HCT116 (cell line): ENCODE measurements around the gene SECTM1. TPM values are rescaled to one million over a fixed set of nuclear protein-coding genes. Genes with fewer than 3 reads are reported as not detected.

ENCODE experiments used
- ATAC-seq: fragments of 200-7000 bp; cut with Tn5 transposase; 2 replicates; pipeline ENCODE4 v1.9.1; 2020; ENCODE audit warnings: mild to moderate bottlenecking, moderate library complexity
- BruUV-seq: library from RNA; stranded (reverse); fragments of 400-500 nt; replicated peaks from 2 replicates; lab custom pipeline; 2021; lab: Mats Ljungman, UMichigan
- CTCF ChIA-PET: fragments of 300-600 bp; sonication (Branson Sonifier 250); formaldehyde crosslinking; loops from one replicate; lab custom pipeline; 2021; ENCODE audit warnings: antibody characterized with exemption; lab: Charles Lee
- POLR2A ChIA-PET: fragments of 300-600, 350-600 bp; sonication (Branson Sonifier 250); formaldehyde crosslinking; loops from one replicate; lab custom pipeline; 2021; ENCODE audit warnings: antibody characterized with exemption; lab: Charles Lee
- RAD21 ChIA-PET, 2 experiments: fragments of 300-600 bp; sonication (Branson Sonifier 250); formaldehyde crosslinking; loops; one replicate each; lab custom pipeline; 2023; ENCODE audit warnings: low total read pairs in 2 of 2; ENCODE audit not compliant: uncharacterized antibody in 2 of 2, unreplicated experiment in 2 of 2, low non-redundant PET in 1 of 2; lab: Charles Lee
- DNase-seq: peaks from one replicate; pipeline ENCODE4 v3.0.0-alpha.2; 2010; ENCODE audit warnings: low read depth, low spot score
- H2AFZ ChIP-seq: fragments of 200-600 bp; shearing (Covaris generic), sonication (generic); 2 replicates; pipeline ENCODE4 v1.6.1; 2017; ENCODE audit warnings: low read depth, mixed run types, mixed read lengths, antibody characterized with exemption, low read length; ENCODE audit not compliant: poor library complexity, severe bottlenecking
- H3K27ac ChIP-seq: 2 replicates; pipeline ENCODE4 v1.5.1; 2012; ENCODE audit warnings: low read depth, low read length
- H3K27me3 ChIP-seq: fragments of 200-600 bp; sonication (generic); 2 replicates; pipeline ENCODE4 v1.6.1; 2016; ENCODE audit warnings: mixed run types, low read length, mixed read lengths; ENCODE audit not compliant: insufficient read depth
- H3K36me3 ChIP-seq, 2 experiments: fragments of 200-500 bp in 1 of 2; fragments of 200-600 bp in 1 of 2; sonication (Bioruptor generic) in 1 of 2; sonication (generic) in 1 of 2; 2 replicates each; pipeline versions ENCODE4 v1.5.1 to v1.6.1; 2014 to 2016; ENCODE audit warnings: low read length in 2 of 2, inconsistent platforms in 1 of 2, mixed read lengths in 1 of 2, mixed run types in 1 of 2; ENCODE audit not compliant: insufficient read depth in 2 of 2, control insufficient read depth in 1 of 2
- H3K4me1 ChIP-seq, 2 experiments: fragments of 200-600 bp in 1 of 2; sonication (generic) in 1 of 2; 2 replicates each; pipeline versions ENCODE4 v1.5.1 to v1.6.1; 2012 to 2017; ENCODE audit warnings: low read length in 2 of 2, inconsistent platforms in 1 of 2, mild to moderate bottlenecking in 1 of 2, mixed read lengths in 1 of 2, mixed run types in 1 of 2, moderate library complexity in 1 of 2; ENCODE audit not compliant: insufficient read depth in 2 of 2, control insufficient read depth in 1 of 2
- H3K4me2 ChIP-seq: fragments of 200-600 bp; sonication (generic); 2 replicates; pipeline ENCODE4 v1.6.1; 2017; ENCODE audit warnings: mixed run types, low read length, mixed read lengths
- H3K4me3 ChIP-seq, 2 experiments: fragments of 200-600 bp in 1 of 2; sonication (generic) in 1 of 2; replicated peaks in 1 of 2; 2 replicates each; pipeline ENCODE4 v1.5.1; 2011 to 2016; ENCODE audit warnings: low read length in 2 of 2, control low read depth in 1 of 2, low read depth in 1 of 2, mild to moderate bottlenecking in 1 of 2, mixed read lengths in 1 of 2, mixed run types in 1 of 2
- H3K79me2 ChIP-seq: fragments of 200-600 bp; sonication (generic); 2 replicates; pipeline ENCODE4 v1.6.1; 2017; ENCODE audit warnings: mild to moderate bottlenecking, mixed run types, low read length, moderate library complexity, mixed read lengths; ENCODE audit not compliant: insufficient read depth
- H3K9ac ChIP-seq: fragments of 200-600 bp; sonication (generic); 2 replicates; pipeline ENCODE4 v1.6.1; 2016; ENCODE audit warnings: low read length, mixed read lengths
- H3K9me2 ChIP-seq: fragments of 200-600 bp; sonication (generic), shearing (Covaris generic); 2 replicates; pipeline ENCODE4 v1.6.1; 2017; ENCODE audit warnings: mixed run types, mild to moderate bottlenecking, moderate library complexity; ENCODE audit not compliant: insufficient read depth
- H3K9me3 ChIP-seq, 2 experiments: fragments of 200-500 bp in 1 of 2; fragments of 200-600 bp in 1 of 2; sonication (Bioruptor generic) in 1 of 2; sonication (generic) in 1 of 2; 2 replicates each; pipeline ENCODE4 v1.6.1; 2014 to 2017; ENCODE audit warnings: low read length in 2 of 2, mixed read lengths in 2 of 2, inconsistent platforms in 1 of 2, low read depth in 1 of 2, mild to moderate bottlenecking in 1 of 2, mixed run types in 1 of 2, moderate library complexity in 1 of 2; ENCODE audit not compliant: control insufficient read depth in 1 of 2, insufficient read depth in 1 of 2
- H4K20me1 ChIP-seq: fragments of 200-600 bp; sonication (generic), shearing (Covaris generic); 2 replicates; pipeline ENCODE4 v1.6.1; 2017; ENCODE audit warnings: mixed run types, mild to moderate bottlenecking, moderate library complexity; ENCODE audit not compliant: insufficient read depth
- CEBPB ChIP-seq: IDR thresholded peaks from 2 replicates; pipeline ENCODE4 v1.6.1; 2012; ENCODE audit warnings: low read depth
- EZH2phosphoT487 ChIP-seq: fragments of 200-600 bp; IDR thresholded peaks from 2 replicates; pipeline ENCODE4 v1.6.1; 2018; ENCODE audit warnings: antibody characterized with exemption, borderline replicate concordance
- FOSL1 ChIP-seq: IDR thresholded peaks from 2 replicates; pipeline ENCODE4 v1.6.1; 2012; ENCODE audit warnings: low read depth
- JUND ChIP-seq: IDR thresholded peaks from 2 replicates; pipeline ENCODE4 v1.6.1; 2012
- POLR2A ChIP-seq: IDR thresholded peaks from 2 replicates; pipeline ENCODE4 v1.7.0; 2011; ENCODE audit warnings: borderline replicate concordance; ENCODE audit not compliant: insufficient read depth, insufficient read length; ENCODE audit errors: extremely low read depth
- POLR2AphosphoS5 ChIP-seq: IDR thresholded peaks from 2 replicates; pipeline ENCODE4 v1.6.1; 2011; ENCODE audit warnings: mild to moderate bottlenecking, low read depth, low read length, moderate library complexity
- RAD21 ChIP-seq: IDR thresholded peaks from 2 replicates; pipeline ENCODE4 v1.6.1; 2012; ENCODE audit warnings: low read depth, mild to moderate bottlenecking
- SIN3A ChIP-seq: IDR thresholded peaks from 2 replicates; pipeline ENCODE4 v1.6.1; 2012; ENCODE audit warnings: low read depth
- TCF7L2 ChIP-seq: IDR thresholded peaks from 2 replicates; pipeline ENCODE4 v1.7.0; 2011; ENCODE audit warnings: borderline replicate concordance, inconsistent platforms; ENCODE audit not compliant: insufficient read depth, insufficient read length; ENCODE audit errors: extremely low read depth
- YY1 ChIP-seq: IDR thresholded peaks from 2 replicates; pipeline ENCODE4 v1.6.1; 2011; ENCODE audit warnings: low read length, low read depth, moderate library complexity, mild to moderate bottlenecking; ENCODE audit not compliant: insufficient replicate concordance; ENCODE audit errors: extremely low read depth
- ZFX ChIP-seq: fragments of 450-650 bp; IDR thresholded peaks from 2 replicates; pipeline ENCODE4 v1.6.1; 2017
- ZNF274 ChIP-seq: fragments of 200-500 bp; sonication (Bioruptor generic); IDR thresholded peaks from 2 replicates; pipeline ENCODE4 v1.6.1; 2014; ENCODE audit warnings: mild to moderate bottlenecking, low read depth, low read length, inconsistent platforms
- intact Hi-C: fragments of 100-400 bp; cut with micrococcal nuclease; formaldehyde crosslinking; loops from 2 replicates; pipeline ENCODE4 v1.10.0; 2022
- total RNA-seq: library from RNA; stranded (reverse); gene quantifications from one replicate; pipeline ENCODE4 v1.2.1, GENCODE V29; 2021; ENCODE audit not compliant: unreplicated experiment
- TF ChIP-seq, protein P1 (sequence below): IDR thresholded peaks from 2 replicates; pipeline ENCODE4 v1.6.1; 2012
- TF ChIP-seq, protein P2 (sequence below): IDR thresholded peaks from 2 replicates; pipeline ENCODE4 v1.6.1; 2012; ENCODE audit warnings: low read depth
- TF ChIP-seq, protein P3 (sequence below): IDR thresholded peaks from 2 replicates; pipeline ENCODE4 v1.6.1; 2012

SECTM1 gene
- total RNA-seq, 1 experiment from 2014 or later: 6.8 TPM

DNA sequence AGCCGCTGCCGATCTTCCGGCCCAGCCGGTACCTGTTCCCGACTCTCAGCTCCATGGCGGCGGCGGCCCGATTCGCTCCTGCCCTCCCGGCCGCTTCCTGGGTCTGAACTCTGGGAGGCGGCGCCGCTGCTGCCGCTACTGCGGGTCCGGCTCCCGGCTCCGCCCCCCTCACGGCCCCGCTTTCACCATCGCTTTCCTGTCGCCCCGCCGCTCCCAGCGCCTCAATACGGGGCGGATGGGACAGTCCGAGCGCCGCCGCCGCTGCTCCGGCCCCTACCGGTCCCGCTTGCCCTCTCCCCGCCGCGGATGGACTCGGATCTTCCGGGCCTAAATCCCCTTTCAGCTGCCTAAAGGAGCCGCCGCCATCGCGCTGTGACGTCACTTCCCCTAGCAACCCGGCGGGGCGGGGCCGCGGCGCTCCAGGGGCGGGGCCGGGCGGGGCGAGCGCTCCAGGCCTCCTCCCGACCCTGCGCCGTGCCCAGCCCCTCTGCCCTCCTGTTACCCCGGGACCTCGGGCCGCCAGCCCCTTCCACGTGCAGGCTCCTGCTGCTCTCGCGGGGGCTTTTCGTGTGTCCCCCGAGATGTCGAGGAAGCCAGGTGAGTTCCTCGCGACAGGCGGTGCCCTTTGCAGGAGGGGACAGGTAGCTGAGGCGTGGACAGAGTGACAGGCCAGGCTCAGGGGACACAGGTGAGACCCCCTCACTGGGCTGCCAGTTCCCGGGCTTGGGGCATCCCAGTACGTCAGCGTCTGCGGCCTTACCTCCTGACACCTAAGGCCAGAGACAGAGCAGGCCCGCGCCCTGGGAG lies 60.0 kb downstream of the SECTM1 start, which contains the start of gene CSNK1D:
Gene CSNK1D, minus strand, starts transcription at position 374 of the 807 bp plus-strand sequence. Its CDS starts 319 bp downstream, at position 55.
- no peak within 1 kb of the TSS for H2AFZ ChIP-seq
- intact Hi-C loops: no loop called here
- peak within 1 kb of the TSS; percentile 79 for H3K4me2 ChIP-seq
- peaks cover 13 to 27% of the 10 kb centered on the region in 2 experiments for H3K36me3 ChIP-seq
- ATAC-seq (peak; percentile 90), DNase-seq (peak; percentile 72)
- peaks cover 16% of the 10 kb centered on the region; the same call in 1 of the 2 replicates for H4K20me1 ChIP-seq
- RAD21 ChIA-PET: interaction anchor here in 1 of 2 experiments (0.8 kb wide), 1 partner anchor 10 kb away, joined by 7 read pairs; no protein-coding TSS in a partner anchor
- no peaks in the 10 kb centered on the region for H3K9me3 ChIP-seq
- BruUV-seq: no TSS peak
- CTCF ChIA-PET: no interaction called here
- peaks cover 14 to 55% of the 10 kb centered on the region in 2 experiments for H3K4me1 ChIP-seq
- no peaks in the 10 kb centered on the region for H3K9me2 ChIP-seq
- H3K4me3 ChIP-seq: peak within 1 kb of the TSS; percentile 77
- H3K79me2 ChIP-seq: peaks cover 46% of the 10 kb centered on the region
- H3K9ac ChIP-seq: peak within 1 kb of the TSS; percentile 91
- TF ChIP-seq TCF7L2: peak; percentile 89
- TF ChIP-seq POLR2A: peak; percentile 71
- peak; percentile 88; the same call in 1 of the 2 replicates for TF ChIP-seq ZFX
- TF ChIP-seq ZNF274: no peak
- TF ChIP-seq EZH2phosphoT487: no peak
- TF ChIP-seq, protein P1, sequence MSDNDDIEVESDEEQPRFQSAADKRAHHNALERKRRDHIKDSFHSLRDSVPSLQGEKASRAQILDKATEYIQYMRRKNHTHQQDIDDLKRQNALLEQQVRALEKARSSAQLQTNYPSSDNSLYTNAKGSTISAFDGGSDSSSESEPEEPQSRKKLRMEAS: peak; percentile 86
- TF ChIP-seq, protein P2, sequence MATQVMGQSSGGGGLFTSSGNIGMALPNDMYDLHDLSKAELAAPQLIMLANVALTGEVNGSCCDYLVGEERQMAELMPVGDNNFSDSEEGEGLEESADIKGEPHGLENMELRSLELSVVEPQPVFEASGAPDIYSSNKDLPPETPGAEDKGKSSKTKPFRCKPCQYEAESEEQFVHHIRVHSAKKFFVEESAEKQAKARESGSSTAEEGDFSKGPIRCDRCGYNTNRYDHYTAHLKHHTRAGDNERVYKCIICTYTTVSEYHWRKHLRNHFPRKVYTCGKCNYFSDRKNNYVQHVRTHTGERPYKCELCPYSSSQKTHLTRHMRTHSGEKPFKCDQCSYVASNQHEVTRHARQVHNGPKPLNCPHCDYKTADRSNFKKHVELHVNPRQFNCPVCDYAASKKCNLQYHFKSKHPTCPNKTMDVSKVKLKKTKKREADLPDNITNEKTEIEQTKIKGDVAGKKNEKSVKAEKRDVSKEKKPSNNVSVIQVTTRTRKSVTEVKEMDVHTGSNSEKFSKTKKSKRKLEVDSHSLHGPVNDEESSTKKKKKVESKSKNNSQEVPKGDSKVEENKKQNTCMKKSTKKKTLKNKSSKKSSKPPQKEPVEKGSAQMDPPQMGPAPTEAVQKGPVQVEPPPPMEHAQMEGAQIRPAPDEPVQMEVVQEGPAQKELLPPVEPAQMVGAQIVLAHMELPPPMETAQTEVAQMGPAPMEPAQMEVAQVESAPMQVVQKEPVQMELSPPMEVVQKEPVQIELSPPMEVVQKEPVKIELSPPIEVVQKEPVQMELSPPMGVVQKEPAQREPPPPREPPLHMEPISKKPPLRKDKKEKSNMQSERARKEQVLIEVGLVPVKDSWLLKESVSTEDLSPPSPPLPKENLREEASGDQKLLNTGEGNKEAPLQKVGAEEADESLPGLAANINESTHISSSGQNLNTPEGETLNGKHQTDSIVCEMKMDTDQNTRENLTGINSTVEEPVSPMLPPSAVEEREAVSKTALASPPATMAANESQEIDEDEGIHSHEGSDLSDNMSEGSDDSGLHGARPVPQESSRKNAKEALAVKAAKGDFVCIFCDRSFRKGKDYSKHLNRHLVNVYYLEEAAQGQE: no peak
- TF ChIP-seq RAD21: no peak
- peak; percentile 91 for TF ChIP-seq YY1
- no peak for TF ChIP-seq FOSL1
- no peak for TF ChIP-seq SIN3A
- TF ChIP-seq JUND: no peak
- TF ChIP-seq POLR2AphosphoS5: peak; percentile 83
- TF ChIP-seq, protein P3, sequence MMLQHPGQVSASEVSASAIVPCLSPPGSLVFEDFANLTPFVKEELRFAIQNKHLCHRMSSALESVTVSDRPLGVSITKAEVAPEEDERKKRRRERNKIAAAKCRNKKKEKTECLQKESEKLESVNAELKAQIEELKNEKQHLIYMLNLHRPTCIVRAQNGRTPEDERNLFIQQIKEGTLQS: no peak
- no peak for TF ChIP-seq CEBPB
- POLR2A ChIA-PET: interaction anchor here (0.7 to 2.4 kb wide), 4 partner anchors 9 to 431 kb away, joined by 3 to 11 read pairs (median 3); no protein-coding TSS in a partner anchor
- H3K27me3 ChIP-seq: no peaks in the 10 kb centered on the region
- peak within 1 kb of the TSS; percentile 95 for H3K27ac ChIP-seq
